Hematopoietic multipotent progenitor cell treated with erythropoietin and hydrocortisone succinate and interleukin-3 and kit ligand, for 6 days (in vitro differentiated cells): Measurements from ENCODE around the gene TIFAB.
A peak's percentile ranks its signal among the peaks of the same experiment; 100 is the strongest.

Experiments
- DNase-seq: peaks from one replicate; pipeline ENCODE4 v3.0.0-alpha.2; 2015

TIFAB gene

DNA sequence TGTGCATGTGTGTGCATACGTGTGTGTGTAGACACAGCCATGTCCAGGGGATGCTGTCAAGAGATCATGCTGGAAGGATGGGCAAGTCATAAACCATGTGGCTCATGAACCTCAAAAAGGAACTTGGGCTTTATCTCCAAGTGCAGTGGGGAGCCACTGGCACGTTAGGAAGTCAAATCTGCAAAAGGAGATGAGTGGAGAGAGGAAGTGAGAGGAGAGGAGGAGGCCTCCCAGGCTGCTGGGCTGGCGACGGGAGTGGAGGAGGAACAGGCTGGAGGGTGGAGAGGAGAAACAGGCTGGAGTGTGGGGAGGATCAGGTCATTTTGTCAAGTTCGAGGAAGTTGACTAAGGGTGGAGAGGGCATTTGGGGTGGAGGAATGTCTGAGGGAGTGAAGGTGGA, 29.2 kb upstream of the TIFAB start:
- DNase-seq: peak; percentile 90

DNA sequence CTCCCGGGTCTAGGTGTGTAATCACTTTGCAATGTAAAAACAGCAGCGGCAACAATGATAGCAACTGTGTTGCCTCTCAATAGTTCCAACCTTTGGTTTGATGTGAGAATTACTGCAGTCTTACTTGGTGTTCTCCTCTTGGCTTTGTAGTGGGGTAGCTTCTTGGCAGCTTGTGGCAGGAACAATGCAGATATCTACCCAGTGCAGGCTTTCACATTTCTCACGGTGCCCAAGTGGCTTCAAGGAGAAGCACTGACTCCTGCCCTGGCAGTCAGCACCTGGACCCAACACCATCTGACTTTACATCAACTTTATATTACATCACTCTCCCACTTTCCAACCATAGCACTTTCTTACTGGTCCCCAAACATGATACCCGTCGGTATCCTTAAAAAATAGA, 28.4 kb upstream of the TIFAB start:
- peak; percentile 74 for DNase-seq

GRCh38 chr5:135478938-135479337, 26.8 kb upstream of the TIFAB start:
- no peak for DNase-seq

DNA sequence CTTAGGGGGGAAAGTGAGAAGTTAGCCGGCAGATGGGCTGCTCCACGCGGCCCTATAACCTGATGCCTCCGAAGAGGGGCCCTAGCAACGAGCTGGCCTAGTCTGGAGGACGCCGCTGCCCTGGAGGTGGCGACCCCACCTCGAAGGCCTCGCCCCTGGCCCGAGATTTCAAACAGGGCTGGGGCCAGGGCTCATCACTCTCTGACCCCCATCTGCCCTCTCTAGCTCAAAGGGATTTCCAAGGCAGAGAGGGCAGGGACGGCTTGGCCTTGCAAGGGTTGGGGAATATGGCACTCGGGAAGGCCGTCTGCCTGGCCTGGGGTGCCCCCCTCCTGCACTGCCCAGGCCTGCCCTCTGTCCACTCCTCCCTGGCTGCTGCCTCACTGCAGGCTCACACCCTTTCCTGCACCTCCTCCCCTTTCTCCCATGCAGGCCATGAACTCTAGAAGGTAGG, 25.5 kb upstream of the TIFAB start:
- DNase-seq: no peak

DNA sequence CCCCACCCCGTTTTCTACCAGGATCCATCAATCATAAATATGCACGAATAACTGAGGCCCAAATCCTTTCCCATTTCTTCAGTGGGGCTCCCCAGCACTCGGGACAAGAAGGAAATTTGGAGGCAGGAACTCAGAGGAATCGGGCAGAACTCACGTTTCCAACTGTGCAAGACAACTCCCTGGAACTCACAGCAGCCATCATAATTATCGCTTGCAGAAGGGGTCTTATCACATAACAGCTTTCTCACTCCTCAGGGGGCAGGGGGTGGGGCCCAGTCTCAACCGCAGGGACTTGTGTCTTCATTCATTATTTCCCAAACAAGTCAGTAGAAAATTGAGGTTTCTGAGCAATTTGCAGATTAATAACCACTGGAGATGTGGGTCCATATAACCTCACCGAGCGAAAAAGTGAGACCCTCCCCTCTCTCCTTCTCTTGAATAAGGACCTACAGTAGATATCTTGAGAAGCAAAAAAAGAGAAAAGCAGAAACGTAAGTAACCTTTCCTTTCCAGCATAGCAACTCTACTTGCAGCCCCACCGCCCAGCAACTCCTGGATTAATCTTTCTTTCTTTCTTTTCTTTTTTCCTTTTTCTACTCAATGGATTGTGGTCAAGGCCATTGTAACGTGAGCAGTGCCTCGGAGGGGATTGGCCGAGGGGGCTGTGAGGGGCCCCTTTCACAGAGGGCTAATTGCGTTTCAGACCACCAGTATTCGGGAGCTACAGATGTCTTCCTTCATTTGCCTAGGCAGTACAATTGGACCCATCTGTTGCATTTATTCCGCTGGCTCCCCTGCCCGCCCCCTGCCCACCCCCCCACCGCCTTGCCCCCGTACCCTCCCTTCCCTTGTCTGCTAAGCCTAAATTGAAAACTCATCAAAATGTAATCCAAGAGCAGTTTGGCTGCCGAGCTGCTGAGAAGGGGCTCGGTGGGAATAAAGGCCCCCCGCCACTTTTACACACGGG, 24.7 kb upstream of the TIFAB start:
- peak; percentile 94 for DNase-seq

GRCh38 chr5:135473956-135474670, 22.0 kb upstream of the TIFAB start:
- DNase-seq: no peak

DNA sequence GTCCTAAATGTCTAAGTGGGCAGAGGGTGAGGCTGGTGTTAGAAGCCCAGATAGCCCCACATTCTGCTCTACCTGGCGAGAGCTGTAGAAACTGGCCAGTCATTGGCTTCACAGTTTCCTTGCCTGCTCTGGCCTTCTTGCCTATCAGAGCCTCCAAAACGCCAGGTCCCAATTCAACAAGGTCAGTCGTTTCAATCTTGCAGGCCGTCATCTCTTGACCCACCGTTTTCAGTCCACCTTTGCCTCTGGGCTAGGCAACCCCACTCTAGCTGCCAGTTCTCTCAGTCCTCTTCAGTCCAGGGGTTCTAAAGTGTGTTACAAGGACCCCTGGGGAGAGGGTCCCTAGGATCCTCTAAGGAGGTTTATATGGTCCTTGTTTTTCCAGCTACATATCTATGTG, 20.0 kb upstream of the TIFAB start:
- DNase-seq: no peak

DNA sequence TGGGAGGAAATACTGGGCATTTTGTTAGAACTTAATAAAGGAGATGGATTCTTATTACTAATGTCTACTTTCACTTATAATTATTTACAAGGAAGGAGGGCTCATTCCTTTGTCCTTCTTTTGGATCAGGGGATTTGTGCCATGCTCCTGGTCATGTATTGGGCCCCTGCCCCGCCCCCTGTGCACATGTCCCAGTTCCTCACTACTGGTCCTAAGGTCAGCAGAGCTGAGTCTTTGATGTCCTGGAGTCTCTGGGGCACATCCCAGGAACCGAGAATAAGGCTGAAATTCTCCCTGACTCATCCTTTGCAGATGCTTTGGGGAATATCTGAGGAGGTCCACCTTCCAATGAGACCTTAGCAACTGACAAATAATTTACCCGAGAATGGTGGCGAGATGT, 19.6 kb upstream of the TIFAB start:
- DNase-seq: no peak

DNA sequence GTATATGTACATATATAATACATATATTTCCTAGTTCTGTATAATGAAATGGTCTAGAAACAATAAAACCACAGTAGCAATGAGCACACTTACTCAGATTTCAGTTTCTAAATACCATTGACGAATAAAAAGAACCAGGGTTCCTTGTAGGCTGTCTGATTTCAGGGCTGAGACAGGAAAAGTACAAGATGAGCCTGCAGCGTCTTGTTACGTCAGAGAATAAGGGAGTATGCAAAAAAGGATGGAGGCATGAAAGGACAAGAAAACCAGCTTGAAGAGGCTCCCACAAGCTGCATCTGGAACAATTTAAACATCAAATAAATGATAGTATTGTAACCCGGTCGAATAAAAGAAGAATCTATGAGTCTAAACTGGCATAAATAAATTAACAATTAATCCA, 17.8 kb upstream of the TIFAB start:
- DNase-seq: no peak

DNA sequence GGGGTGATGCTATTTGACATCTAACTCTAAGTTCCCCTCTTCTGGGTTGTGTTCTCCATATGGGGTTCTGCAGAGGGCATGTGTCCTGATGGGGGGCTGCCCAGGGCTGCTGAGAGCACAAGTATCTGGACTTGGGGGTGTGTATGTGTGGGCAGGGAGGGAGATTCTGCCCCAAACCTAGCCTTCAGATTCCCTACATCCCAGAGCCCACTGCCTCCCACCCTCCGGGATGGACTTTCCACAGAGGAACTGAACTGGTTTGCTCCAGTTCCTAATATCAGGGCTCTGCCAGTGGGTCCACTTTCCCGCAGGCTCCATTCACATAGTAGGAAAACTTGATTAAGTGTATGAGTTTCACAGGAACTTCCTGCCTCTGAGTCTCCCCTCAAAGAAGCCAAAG, 16.4 kb upstream of the TIFAB start:
- no peak for DNase-seq

GRCh38 chr5:135467871-135468485, 15.8 kb upstream of the TIFAB start:
- DNase-seq: no peak

DNA sequence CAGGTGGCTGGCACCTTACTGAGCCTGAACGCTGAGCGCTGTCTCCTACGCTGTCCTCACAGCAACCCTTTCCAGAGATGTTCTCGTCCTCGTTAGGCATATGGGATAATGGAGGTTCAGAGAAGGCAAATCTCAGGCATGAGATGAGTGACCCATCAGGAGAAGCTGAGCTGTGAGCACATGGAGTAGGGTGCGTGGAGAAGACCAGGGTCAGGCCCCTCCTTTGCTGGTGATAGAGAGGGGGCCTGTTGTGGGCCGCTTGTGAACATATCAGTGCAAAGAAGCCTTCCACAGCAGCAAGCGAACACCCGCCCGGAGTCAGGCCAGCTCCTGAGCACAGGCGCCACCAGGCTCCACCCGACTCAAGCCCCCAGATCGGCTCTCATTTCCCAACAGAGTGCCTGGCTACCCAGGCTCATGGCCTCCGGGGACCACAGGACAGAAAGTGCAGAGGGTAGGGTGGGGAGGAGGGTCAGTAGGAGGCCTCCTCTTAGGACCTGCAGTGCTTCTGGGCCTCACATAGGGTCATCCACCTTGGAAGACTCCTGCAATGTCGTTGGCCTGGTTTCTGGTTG, 15.0 kb upstream of the TIFAB start:
- no peak for DNase-seq

DNA sequence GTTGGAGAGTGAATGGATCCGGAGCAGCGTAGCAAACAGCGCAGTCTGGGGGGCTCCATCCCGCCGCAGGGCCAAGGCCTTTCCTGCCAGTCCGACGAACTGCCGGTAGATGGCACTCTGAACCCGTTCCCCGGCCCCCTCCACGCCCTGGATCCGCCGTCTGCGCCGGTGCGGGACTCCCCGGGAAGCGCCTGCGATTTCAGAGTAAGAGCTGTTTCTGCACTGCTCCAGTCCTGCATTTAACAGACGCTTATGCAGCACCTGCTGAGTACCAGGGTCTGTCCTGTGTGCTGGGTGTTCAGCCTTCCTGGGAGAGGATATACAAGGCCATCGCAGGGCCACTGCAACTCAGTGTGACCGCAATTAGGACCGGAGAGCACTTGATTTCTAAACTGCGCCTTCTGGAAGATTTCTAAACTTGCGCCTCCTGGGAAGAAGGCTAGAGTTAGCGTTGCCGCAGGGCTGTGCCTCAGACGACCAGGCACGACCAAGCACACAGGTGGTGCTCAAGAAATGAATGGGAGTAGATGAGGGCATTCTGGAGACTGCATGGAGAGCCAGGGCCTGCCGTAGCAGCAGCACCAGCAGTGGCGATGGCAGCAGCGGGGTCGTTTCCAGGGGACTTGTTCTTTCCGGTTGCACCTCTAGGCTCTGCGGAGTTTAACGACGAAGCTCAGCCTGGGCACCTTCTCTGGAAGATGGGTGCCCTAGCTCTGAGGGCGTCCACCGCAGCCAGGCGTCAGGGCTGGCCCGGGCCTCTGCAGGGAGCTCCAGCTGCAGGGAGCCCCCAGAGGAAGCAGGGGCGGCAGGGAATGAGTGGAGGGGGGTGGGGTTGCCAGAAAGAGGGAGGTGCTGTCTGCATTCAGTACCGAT, 14.3 kb upstream of the TIFAB start:
- DNase-seq: peak; percentile 89

DNA sequence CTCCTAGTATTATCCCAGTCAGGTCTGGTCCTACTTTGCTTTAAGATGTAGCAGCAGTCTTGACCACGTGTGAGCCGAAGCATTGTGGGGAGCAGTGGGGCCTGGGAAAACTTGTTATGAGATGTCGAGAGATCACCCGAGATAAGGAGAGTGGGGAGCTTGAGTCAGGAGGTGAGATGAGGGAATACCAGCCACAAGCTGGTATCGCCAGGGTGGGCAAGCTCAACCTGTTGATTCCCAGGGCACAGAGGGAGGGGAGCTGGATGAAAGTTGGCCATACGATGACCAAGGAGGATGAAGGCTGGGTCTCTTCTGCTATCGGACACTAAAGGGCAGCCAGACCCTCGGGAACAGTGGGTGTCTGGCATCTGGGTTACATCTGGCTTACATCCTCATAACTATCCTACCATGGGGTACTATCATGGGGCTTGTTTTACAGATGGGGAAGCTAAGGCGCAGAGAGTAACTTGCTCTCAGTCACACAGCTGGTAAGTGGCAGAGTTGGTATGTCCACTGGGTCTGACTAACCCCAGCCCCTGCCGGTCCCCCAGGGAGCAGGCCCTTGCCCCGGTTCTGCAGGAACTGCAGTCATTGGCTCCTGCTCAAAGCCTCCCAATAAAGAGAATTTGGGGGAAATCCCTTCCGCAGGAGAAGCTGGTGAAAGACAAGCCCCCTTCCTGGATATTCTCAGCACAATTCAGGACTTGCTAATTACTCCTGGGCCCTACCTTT, 13.4 kb upstream of the TIFAB start:
- no peak for DNase-seq

GRCh38 chr5:135462304-135462703, 10.2 kb upstream of the TIFAB start:
- peak; percentile 97 for DNase-seq

DNA sequence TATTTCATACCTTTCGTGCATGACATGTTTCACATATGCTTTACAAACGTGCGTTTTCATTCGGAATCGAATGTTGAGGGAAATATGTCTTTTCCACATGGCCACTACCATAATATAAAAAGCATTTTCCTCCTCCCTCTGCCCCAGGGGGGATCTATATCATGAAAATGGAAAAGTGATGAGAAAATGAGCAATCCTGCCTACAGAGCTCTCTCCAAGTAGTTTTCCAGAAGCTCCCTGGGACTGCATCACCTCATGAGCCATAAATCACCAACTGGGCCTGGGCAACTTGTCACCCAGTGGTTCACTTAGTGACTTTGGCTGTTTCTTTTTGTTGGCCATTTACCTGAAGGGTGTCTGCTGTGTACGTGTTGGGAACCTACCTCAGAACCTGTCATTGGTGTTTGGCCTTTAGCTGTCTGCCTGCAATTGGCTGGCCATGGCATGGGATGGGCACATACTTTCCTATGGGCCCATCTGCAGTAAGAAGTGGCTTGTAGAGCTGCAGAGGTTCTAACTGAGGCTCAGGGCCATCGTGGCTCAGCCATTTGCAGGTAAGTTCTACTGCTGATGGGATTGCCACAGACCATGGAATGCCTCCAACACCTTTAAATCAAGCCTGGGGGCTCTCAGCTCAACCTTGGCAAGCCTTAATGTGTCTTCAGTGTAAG, 9.5 kb upstream of the TIFAB start:
- no peak for DNase-seq

DNA sequence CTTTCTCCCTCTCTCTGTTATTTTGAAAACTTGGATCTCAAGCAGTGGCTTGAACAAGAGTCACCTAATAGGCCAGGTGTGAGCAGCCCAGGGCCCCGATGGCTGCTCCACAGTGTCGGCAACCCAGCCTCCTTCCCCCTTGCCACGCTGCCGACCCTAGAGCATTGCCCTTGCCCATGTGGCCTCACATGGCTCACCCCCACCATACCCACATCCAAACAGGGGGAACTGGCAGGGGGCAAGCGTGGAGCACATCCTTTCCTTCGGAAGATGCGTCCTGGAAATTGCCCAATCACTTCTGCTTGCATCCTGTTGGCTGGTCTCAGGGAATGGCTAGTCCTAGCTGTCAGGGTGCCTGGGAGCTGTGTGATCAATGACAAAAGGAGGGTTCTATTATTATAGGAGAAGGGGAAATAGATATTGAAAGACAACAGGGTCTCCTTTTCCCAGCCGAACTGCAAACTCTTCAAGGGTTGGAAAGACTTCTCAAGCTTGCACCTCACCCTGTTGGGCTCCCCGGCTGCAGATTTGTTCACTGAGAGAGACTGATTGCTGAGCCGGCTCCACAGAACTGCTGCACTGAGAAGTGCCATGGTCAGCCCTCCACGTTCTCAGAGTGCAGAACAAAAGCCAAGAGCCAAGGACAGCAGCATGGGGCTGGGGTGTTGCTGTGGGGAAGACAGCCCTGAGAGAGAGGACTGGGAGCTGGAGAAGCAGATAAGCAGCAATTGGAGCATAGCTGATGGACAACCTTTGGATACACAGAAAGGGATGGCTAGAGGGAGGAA, 8.3 kb upstream of the TIFAB start:
- DNase-seq: no peak

DNA sequence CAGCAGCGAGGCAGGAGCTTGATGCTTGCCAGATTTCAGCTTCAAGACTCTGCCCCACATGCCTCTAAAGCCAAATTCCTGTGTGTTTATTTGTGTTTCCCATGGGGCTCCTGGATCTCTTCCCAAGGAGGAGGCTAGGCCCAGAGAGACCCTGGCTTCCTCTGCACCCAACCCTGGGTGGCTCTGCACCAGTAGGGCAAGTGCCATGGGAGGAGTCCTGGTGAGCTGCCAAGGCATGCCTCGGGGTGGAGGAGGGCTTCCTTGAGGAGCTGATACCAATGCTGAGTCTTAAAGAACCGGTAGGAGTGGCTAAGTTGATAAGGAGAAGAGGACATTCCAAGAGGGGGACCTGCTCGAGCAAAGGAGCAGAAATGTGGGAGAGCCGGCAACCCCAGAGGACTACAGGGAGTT, 6.8 kb upstream of the TIFAB start:
- peak; percentile 96 for DNase-seq

DNA sequence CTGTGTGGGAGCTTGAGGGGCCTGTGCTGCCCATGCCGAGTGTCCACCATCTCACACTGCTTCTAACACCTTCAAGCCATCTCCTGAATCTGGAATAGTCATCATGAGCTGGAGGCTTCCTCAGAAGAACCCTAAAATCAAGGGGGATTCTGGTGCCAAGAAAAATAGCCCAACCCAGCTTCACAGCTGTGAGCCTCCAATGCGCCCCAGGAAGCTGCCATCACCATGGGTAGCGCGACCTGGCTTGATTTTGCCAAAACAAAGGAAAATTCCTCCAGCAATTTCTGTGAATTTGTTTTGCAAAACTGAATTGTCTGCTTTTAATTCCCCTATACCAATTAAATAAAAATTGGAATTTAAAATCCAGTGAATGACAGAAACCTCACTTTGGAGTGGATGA, 6.2 kb upstream of the TIFAB start:
- DNase-seq: no peak

GRCh38 chr5:135457424-135458071, 5.4 kb upstream of the TIFAB start:
- peak; percentile 92 for DNase-seq
